HG03103 (cell line): ENCODE results near the gene ANKFY1.

Experiments
- ATAC-seq: cut with Tn5 transposase; IDR thresholded peaks from one replicate; pipeline ENCODE4 v1.9.1; 2021; ENCODE audit warnings: low read depth; ENCODE audit not compliant: unreplicated experiment

Gene ANKFY1

DNA sequence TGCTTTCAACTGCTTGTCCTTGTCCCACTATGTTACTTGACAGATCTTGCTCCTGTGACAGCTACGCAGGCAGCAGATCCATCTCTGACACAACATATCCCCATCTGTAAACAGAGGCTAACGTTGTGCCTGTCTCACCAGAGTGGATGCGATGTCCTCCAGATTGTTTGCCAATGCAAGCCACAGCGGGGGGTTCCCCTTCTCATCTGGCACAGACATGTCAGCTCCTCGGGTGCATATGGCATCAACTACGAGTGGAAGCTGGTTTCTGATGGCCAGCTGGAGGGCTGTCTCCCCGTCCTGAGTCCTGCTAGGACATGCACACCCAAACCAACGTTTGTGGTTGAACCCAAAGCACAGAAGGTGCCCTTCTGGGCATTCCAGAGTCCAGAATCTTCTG is 81.7 kb downstream of the ANKFY1 start:
- no peak for ATAC-seq

DNA sequence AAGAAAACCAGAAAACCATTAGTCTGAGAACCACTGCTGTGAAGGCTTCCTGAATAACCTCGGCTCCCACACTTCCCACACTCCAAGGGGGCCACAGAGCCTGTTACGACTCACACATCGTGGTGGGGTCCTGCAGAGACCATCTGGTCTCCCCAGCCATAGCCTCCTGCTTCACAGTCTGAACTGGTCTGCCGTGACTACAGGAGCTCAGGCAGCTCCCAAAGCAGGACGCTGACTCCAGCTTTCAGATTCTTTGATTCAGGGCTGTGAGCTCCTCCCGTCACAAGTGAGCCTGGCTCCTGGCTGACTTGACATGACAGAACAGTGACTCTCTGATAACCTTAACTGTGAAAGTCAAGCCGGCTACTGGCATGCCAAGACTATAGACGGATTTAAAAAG is 83.0 kb downstream of the ANKFY1 start:
- ATAC-seq = no peak

DNA sequence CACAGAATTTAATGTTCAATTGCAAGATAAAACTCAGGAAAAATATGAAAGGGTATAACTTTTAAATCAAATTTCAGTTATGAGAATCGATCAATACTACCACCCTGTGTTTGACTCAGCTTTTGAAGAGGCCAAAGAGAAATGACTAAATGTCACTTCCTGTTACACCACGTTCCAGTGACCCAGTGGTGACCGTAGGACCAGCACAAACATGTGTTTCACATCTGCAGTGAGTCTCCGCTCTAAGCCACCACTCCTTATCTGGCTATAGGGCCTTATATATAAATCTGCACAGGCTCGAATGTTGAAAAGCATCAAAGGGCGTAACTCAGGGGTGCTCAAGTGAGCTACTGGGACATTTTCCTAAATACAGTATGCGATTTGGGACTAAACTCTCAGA is 84.7 kb downstream of the ANKFY1 start:
- ATAC-seq = no peak

DNA sequence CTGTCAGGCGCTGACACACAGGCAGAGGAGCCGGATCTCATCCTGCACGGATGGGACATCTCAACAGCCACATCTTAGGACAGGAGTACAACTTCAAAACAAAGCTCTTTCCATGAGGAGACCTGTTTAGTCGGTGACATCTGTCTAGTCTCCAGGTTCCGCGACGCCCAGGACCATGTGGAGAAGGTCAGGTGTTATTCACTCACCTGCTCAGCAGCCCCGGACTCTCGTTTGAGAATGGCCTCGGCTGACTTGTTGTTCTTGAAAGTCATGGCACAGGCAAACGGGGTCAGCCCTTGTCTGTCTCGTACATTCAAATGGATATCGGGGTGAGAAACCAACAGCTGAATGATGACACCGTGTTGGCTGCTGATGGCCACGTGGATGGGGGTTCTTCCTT is 85.1 kb downstream of the ANKFY1 start:
- ATAC-seq = no peak

DNA sequence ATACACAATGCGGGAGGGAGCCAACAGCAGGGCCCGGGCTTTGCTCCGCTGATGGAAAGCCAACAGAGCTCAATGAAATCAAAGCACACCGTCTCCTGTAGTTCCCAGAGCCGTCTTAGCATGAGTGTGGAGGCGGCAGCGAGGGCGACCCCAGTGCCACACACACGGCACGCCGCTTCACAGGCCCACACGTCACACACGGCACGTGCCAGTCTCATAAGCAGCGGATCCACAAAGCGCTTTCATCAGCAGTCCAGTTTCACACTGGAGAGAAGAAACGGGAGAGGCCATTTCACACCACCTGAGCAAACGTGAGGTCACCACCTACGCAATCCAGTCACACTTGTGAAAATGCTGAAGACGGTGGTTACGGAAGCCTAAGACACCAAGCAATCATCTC is 86.0 kb downstream of the ANKFY1 start:
- no peak for ATAC-seq

DNA sequence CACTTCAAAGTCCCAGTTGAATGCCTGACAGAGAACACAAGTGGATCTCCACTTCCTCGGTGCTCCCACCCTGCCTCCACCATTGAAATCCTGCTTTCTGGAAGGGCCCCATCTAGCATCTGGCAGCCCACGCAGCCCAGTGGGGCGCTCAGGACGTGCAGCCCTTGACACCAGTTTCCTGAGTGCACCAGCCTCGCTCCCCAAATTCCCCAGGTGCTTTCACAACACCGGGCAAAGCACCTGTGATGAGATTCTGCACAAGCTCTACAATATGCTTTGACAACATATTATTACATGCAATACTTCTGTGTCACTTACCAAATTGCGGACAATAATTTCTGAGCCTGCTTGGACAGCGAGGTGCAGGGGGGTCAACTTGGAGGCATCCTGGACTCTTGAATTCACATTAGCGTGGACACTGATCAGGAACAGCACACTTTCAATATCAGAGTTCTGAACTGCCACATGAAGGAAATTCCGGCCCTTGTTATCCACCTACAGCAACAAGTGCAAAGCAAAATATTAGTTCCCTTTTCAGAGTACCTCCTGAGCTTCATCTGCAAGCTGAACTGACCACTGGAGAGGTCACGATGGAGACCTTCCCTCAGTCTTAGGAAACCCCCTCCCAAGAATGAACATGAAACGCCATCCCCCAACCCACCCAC is 86.8 kb downstream of the ANKFY1 start:
- ATAC-seq = no peak

DNA sequence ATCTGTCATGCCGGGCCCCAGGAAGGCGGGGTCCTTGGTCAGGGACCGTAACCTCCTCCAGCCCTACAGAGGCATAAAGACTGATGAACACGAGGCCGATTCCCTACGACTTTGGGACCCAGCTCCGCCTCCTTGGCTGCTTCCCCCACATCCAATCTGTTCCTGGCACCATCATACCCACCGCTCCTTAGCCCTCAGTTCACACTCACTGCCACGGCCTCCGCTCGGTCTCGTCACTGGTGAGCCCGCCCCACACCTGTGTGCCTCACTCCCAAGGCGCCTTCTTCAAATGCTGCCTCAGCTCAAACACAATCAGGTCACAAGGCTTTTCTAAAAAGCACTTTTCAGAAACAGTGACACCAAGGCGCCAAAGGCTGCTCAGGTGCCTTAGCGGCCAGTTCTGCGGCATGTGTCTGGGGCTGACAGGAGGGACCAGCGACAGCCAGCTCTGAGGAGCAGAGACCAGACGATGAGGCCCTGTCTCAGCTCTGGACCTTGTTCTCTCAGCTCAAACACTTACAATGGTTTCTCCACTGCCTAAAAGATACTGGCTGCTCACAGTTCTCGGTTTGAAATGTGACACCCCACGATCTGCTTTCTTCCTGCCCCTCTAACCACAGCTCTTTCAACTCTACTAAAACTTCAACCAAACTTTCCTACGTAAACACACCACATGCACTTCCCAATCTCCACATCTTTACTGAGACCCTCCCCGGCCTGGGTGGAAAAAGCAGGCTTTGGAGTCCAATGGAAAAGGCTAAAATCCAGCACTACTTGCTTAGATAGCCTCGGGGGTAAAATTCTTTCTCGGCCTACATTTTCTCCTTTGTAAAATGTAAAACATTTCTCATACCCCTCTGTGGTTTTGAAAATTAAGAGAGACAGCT is 87.6 kb downstream of the ANKFY1 start:
- no peak for ATAC-seq

DNA sequence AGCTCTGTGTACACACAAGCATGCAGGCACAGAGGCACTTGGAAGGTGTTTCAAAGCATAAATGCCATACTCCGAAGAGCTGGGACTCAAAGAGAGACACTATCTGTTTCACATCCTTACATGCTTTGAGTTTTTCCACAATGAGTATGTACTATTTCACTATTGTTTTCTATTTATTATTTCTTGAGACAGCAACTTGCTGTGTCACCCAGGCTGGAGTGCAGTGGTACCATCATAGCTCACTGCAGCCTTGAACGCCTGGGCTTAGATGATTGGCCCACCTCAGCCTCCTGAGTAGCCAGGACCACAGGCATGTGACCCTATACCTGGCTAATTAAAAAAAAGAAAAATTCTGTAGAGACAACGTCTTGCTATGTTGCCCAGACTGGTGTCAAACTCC is 89.2 kb downstream of the ANKFY1 start:
- ATAC-seq = no peak

DNA sequence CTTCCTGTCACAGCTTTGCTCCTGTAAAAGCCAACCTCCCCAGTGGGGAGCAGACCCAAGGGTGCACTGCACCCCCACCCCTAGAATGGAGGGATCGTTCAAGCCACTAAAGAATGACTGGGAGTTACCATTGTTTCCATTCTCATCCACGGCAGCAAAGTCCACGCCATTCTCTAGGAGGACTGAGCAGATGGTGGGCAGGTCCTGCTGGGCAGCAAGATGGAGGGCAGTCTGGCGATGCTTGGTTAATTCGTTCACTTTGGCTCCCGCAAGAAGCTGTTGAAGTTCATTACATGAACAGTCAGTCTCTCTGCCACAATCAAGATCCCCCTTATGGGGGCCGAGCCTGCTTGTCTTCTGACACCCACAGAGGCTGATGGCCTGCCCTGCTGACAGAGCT is 90.0 kb downstream of the ANKFY1 start:
- ATAC-seq = no peak

DNA sequence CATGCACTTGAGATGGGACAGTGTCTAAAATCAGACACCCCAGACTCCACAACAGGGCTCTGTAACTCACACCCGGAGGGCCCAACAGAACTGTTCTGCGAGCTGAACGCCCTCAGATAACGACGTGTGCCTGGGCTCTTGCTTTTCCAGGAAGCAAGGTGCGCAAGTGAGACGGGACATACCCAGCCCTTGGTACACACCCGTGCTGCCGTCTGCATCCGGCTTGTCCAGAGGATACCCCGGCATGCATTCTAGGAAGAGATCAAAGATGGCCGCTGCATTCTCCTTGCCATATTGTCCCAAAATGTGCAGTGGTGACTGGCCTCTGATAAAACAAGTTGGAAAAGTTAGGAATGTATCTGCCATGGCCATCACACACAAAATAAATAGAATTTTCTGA is 91.4 kb downstream of the ANKFY1 start:
- no peak for ATAC-seq

DNA sequence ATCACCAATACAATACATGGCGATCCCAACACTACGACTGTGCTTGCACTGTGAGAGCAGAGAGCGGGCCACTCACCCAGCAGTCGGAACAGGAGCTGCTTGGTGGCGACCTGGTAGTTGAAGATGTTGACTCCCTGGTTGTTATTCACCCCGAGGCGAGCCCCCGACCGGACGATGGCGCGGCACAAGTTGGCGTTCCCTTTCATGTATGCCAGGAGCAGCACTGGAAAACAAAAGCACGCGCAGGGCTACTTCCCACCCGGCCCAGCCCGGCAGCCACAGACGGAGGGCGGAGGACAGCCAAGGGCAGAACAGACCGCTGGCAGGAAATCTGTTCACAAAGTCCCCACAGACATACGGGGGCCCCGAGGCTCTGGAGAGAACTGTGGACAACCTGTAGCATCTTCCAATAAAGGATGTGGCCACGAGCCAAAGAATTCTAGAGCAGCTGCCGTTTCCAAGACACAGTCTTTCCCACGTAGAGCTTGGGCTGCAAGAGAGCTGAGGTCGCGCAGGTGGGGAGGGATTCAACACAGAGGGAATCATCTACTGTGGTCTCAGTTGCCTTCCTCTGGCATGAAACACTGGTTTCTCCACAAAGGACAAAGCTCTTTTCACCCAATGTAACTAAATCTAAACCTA is 93.0 kb downstream of the ANKFY1 start:
- no peak for ATAC-seq

DNA sequence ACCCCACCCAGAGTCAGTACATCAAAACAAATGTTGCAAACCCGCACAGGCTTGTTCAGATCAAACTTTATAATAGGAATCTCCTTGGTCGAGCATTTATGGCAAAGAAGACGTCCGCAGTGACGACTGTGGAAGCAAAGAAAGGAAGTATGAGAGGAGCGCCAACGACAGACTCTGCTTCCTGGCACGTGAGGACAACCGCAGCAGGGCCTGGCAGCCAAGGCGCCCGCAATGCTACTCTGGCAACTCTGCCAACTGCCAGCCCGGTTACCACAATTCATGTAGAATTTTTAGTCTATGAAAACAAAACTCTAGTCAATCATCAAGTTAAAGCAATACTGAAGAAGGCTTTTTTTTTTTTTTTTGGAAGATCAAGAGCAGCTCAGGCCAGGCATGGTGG is 96.0 kb downstream of the ANKFY1 start:
- ATAC-seq = no peak

DNA sequence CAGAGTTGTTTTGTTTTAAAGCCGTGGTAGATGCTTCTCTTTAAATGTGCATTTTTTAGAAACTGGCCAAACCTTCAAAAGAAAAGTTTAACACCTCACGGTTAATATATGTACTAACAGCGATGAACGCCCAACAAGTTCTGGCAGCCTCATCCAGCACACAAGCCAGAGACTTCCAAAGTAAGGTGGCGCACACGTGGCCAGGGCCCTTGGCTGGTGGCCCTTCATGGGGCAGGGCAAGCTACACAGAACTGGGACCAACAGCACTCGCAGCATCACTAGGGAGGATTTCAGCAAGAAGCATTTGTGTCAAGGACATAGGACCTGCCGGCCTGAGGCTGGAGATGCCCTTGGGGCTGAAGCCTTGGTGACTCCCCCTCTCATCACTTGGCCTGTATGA is 97.4 kb downstream of the ANKFY1 start:
- no peak for ATAC-seq

DNA sequence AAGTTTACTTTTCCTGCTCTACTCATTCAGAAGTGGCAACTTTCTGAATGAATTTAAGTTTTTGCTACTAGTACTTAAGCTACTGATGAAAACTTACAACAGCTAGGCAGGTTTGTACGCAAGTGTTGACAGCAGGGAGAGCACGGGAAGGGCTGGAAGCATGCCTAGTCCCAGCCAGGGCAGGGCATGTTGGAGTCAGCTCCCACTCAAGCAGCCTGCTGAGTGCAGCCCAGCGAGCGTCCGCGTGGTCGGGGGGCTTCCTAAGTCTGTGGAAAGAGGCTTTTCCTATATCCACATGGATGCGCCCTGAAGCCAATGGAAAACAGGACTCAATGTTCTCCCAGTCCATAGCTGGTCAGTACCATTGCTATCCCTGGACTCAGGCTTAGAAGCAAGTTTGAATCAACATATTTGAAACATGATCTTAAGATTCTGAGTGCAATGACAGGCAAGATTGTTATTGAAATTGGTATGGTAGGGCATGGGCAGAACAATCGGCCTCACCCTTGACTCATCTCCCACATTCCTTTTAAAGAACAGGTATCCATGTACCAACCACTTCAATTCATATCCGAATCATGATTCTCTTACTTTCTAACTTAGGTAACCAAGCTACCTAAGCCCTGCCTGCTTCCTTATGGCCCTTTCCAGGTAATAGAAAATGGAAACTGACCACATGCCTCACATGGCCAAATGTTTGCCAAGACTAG is 98.3 kb downstream of the ANKFY1 start:
- ATAC-seq = no peak

DNA sequence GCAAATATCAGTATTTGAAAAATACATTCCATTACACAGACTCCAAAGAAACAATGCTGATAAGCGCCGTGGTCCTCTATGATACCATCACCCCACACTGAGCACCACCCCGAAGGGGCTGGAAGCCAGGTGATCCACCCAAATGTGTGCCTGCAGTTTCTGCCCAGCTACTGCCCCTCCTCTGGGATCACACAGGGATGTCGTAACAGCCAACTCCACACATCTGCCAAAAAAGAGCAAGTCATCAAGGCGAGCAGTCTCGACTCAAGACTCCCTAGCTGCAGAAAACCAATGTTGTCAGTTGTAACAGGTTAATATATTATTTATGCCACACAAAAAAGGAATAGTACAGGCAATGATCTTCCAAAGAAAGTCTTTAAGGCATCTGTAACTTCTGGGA is 99.8 kb downstream of the ANKFY1 start:
- no peak for ATAC-seq

DNA sequence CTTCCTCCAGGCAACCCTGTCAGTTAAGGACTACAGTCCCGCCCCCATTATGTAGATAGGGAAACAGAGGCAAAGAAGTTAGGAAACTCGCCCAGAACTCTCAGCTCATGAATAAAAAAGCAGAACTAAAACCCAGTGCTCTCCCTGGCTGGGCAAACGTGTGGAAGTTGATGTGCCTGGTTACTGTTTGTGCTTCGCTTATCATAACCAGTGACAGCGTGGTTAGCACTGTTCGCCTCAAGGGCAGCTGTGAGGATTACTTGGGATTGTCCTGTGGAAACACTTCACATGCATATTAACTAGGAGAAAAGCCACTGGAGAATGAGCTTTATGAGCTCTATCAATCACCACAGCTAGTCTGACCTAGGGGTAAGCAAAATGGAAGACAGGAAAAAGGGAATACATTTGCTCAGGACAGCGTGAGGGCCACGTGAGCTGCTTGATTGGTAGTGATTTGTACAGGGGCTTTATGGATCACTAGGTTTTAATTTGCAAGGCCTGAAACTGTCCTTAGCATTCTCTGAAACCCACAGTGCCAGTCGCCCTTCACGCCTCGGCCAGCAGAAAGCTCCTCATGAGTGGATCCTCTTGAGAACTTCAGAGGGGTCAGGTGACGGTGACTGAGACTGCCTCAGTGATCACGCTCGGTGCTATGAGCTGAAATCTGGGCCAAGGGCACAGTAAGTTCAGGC is 100.9 kb downstream of the ANKFY1 start:
- no peak for ATAC-seq

DNA sequence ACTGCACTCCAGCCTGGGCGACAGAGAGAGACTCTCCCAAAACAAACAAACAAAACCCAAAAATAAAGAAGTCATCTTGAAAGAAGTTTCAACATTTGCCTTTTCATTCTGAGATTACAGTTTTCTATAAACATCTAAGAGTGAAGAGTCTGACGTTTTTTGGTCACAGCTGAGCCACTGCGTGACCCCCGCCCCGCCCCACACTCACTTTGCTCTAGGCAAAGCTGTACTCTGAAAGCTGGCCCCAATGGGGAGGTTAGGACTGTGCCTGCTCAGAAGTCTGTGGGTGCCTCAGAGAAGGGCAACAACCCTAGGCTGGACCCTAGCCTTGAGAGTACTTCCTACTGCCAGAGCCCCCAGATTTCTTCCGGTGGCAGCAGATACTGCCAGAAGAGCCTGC is 101.5 kb downstream of the ANKFY1 start:
- ATAC-seq = no peak

DNA sequence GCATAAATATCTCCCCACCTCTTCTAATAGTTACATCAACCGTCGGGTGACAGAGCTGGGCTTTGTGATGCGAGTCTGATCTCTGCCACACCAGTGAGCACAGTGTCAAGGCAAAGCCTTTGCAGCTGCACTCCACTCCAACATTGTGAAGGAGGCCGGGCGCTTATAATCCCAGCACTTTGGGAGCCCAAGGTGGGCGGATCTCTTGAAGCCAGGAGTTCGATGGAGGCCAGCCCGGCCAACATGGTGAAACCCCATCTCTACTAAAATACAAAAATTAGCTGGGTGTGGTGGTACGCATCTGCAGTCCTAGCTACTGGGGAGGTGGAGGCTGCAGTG is 101.8 kb downstream of the ANKFY1 start:
- ATAC-seq = no peak

DNA sequence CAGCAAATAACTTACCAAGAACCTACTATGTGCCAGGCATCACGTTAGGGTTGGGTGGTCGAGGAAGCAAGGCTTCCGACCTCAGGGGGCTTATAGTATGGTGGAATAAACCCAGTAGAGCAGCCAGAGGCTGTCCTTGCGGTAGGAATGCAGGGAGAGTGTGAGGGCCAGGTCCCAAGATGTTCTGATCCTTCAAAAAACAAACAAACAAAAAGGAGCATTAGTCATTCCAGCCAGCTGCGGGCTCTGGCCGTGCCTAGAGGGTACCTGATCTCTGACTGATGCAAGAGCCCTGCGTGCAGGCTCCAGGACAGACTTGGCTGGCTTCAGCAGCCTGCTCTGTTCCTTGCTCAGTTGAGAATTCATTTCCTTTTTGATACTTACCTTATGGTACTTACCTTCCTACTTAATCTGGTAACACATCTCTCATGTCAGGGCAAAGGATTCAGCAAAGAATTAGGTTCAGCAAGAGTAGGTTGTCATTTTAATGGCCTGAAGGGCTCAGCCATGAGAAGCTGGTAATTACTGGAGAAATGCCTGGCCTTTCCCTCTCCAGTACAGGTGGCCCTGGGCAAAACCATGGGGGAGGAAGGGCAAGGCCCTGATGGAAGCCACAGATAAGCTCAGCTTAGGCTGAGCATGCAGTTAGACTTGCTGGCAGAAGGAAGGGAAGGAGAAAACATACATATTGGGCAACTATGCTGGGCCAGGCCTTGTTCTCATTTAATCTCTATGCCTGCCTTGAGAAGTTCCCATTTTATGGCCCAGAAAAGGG is 102.4 kb downstream of the ANKFY1 start:
- ATAC-seq = no peak

DNA sequence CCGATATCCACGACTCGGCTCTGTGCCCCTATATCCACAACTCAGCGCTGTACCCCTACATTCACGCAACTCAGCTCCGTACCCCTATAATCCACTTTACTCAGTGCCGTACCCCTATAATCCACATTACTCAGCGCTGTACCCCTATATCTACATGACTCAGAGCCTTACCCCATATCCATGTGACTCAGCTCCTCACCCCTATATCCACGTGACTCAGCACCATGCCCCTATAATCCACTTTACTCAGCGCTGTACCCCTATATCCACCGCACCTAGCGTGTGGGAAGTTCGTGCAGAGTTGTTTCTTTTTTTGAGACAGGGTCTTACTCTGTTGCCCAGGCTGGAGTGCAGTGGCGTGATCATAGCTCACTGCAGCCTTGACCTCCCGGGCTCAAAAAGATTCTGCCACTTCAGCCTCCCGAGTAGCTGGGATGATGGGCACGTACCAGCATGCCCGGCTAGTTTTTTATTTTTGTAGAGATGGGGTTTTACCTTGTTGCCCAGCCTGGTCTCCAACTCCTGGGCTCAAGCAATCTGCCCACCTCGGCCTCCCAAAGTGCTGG is 103.4 kb downstream of the ANKFY1 start:
- no peak for ATAC-seq
